Peyer's patch (tissue), 4 donors: ENCODE measurements around the gene BAIAP2L1.
A peak's percentile ranks its signal among the peaks of the same experiment; 100 is the strongest.

ENCODE experiments used
- POLR2A ChIP-seq, 2 donors: fragments of 450-650 bp; IDR thresholded peaks; one replicate each; pipeline ENCODE4 v1.5.1; 2017; ENCODE audit warnings: antibody characterized with exemption in 2 of 2, mild to moderate bottlenecking in 2 of 2, moderate library complexity in 2 of 2
- TF ChIP-seq, protein P1 (sequence below), 6 experiments: fragments of 450-650 bp in 4 of 6; fragments of 200-600 bp in 2 of 6; sonication (generic) in 1 of 6; IDR thresholded peaks; one replicate each; pipeline ENCODE4 v1.5.1; 2017 to 2019; ENCODE audit warnings: antibody characterized with exemption in 6 of 6, mild to moderate bottlenecking in 3 of 6, moderate library complexity in 1 of 6

DNA sequence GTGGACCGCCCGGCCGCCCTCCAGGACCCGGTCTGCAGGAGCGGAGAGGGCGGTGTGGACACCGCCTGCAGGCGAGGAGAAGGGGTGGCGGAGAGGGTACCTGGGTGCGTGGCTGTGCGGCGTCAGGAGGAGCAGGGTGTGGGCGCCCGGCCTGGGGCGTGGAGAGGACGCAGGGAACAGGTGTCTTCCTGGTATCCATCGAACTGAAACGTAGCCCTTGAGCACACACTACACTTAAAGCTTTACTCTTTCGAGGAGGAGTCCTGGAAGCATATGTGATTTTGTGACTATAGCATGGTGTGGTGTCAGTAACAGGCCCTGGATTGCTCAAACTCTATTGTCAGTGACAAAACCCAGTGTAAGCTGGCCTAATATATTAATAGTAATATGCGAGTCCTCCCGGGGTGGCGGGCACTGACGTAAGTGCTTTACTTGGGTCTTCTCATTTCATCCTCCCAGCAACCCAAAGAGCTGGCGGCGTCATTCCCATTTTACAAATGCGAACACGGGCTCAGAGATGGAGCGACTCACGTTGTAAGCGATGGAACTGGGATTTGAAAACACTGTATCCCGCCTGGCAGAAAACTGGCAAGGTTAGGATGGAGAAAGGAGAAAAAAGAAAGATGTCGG is 148.3 kb downstream of the BAIAP2L1 start:
- TF ChIP-seq, protein P1, sequence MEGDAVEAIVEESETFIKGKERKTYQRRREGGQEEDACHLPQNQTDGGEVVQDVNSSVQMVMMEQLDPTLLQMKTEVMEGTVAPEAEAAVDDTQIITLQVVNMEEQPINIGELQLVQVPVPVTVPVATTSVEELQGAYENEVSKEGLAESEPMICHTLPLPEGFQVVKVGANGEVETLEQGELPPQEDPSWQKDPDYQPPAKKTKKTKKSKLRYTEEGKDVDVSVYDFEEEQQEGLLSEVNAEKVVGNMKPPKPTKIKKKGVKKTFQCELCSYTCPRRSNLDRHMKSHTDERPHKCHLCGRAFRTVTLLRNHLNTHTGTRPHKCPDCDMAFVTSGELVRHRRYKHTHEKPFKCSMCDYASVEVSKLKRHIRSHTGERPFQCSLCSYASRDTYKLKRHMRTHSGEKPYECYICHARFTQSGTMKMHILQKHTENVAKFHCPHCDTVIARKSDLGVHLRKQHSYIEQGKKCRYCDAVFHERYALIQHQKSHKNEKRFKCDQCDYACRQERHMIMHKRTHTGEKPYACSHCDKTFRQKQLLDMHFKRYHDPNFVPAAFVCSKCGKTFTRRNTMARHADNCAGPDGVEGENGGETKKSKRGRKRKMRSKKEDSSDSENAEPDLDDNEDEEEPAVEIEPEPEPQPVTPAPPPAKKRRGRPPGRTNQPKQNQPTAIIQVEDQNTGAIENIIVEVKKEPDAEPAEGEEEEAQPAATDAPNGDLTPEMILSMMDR (IDR thresholded peaks at IDR 0.05): peak in 2 of 6 experiments; percentile 16 to 17
- peak in 1 of 2 donors; percentile 83 for TF ChIP-seq POLR2A (IDR thresholded peaks at IDR 0.05)
